ENCODE data around the gene PAPOLA. TPM values are rescaled to one million over a fixed set of nuclear protein-coding genes. Genes with fewer than 3 reads are reported as not detected.

The PAPOLA gene
- total and polyA plus RNA-seq, 4 donors, result 48.4 to 184 (median 116) TPM

GRCh38 chr14:96578619-96579018, 76.4 kb downstream of the PAPOLA start:
- no peaks in the 10 kb centered on the region for H3K9me3 ChIP-seq (ENCODE audit: control insufficient read depth, low read length)
- no peak for DNase-seq
- H3K27ac ChIP-seq (ENCODE audit: low read depth in 1 of 2, low read length in 2 of 2), result no peak overlapping the region
- no peak for ATAC-seq (ENCODE audit: low FRiP score)
- peaks cover 0 to 12% of the 10 kb centered on the region in 2 donors for H3K4me1 ChIP-seq (ENCODE audit: control insufficient read depth in 1 of 2, insufficient read depth in 2 of 2, low read length in 2 of 2)
- no peak overlapping the region for H3K4me3 ChIP-seq (ENCODE audit: low read length in 2 of 2)
- H3K27me3 ChIP-seq (ENCODE audit: control insufficient read depth in 1 of 2, insufficient read depth in 2 of 2, low read length in 1 of 2), result no peaks in the 10 kb centered on the region
- intact Hi-C loops (cut with DNase I), result loop anchor here in 1 of 2 donors (10.0 kb wide), 1 partner anchor 166 kb away; no protein-coding TSS in a partner anchor
- H3K36me3 ChIP-seq (ENCODE audit: control insufficient read depth in 1 of 2, insufficient read depth in 2 of 2, low read length in 1 of 2), result no peaks in the 10 kb centered on the region
- 73 to 77% methylated on average over 6 of the region's 6 CpGs for WGBS, 2 donors

DNA sequence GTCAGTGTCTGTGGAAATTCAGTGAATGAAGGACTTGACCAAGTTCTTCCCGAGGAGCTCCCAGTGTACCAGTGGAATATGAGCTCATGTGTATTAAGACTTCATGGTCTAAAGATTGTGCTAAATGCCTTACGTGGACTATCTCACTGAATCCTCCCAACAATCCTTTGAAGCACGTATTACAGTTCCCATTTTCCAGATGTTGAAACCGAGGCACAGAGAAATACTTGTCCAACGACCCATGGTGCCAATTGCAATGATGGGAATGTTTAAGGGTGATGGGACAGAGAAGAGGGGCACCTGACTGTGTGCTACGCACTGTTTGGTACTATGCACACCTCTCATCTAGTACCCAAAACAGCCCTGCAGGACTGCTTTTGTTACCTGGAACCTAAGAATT, 77.2 kb downstream of the PAPOLA start:
- H3K4me1 ChIP-seq (ENCODE audit: control insufficient read depth in 1 of 2, insufficient read depth in 2 of 2, low read length in 2 of 2), result peaks cover 0 to 7% of the 10 kb centered on the region in 2 donors
- H3K36me3 ChIP-seq (ENCODE audit: control insufficient read depth in 1 of 2, insufficient read depth in 2 of 2, low read length in 1 of 2), result no peaks in the 10 kb centered on the region
- WGBS, 2 donors, result 86 to 89% methylated on average over 6 of the region's 6 CpGs
- no peaks in the 10 kb centered on the region for H3K9me3 ChIP-seq (ENCODE audit: control insufficient read depth, low read length)
- H3K27me3 ChIP-seq (ENCODE audit: control insufficient read depth in 1 of 2, insufficient read depth in 2 of 2, low read length in 1 of 2), result no peaks in the 10 kb centered on the region
- DNase-seq (no peak), ATAC-seq (ENCODE audit: low FRiP score) (no peak)
- no peak overlapping the region for H3K27ac ChIP-seq (ENCODE audit: low read depth in 1 of 2, low read length in 2 of 2)
- no peak overlapping the region for H3K4me3 ChIP-seq (ENCODE audit: low read length in 2 of 2)
- intact Hi-C loops (cut with DNase I), result loop anchor here in 1 of 2 donors (10.0 kb wide), 1 partner anchor 165 kb away; no protein-coding TSS in a partner anchor

DNA sequence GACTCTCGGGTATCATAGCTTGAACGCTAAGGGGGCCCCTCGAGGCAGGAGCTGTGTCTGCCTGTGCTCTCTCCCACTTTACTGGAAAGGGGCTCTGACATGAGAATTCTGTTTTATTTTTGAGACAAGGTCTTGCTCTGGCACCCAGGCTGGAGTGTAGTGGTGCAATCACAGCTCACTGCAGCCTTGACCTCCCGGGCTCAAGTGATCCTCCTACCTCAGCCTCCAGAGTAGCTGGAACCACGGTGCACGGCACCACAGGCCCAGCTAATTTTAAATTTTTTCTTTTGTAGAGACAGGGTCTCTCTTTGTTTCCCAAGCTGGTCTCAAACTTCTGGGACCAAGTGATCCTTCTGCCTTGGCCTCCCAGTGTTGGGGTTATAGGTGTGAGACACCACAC, 77.7 kb downstream of the PAPOLA start:
- peaks cover 0 to 4% of the 10 kb centered on the region in 2 donors for H3K4me1 ChIP-seq (ENCODE audit: control insufficient read depth in 1 of 2, insufficient read depth in 2 of 2, low read length in 2 of 2)
- ATAC-seq (ENCODE audit: low FRiP score) (no peak), DNase-seq (no peak)
- H3K27ac ChIP-seq (ENCODE audit: low read depth in 1 of 2, low read length in 2 of 2), result no peak overlapping the region
- intact Hi-C loops (cut with DNase I), result loop anchor here in 1 of 2 donors (10.0 kb wide), 1 partner anchor 165 kb away; no protein-coding TSS in a partner anchor
- H3K27me3 ChIP-seq (ENCODE audit: control insufficient read depth in 1 of 2, insufficient read depth in 2 of 2, low read length in 1 of 2), result no peaks in the 10 kb centered on the region
- 89 to 90% methylated on average over 6 of the region's 6 CpGs for WGBS, 2 donors
- H3K4me3 ChIP-seq (ENCODE audit: low read length in 2 of 2), result no peak overlapping the region
- H3K9me3 ChIP-seq (ENCODE audit: control insufficient read depth, low read length), result no peaks in the 10 kb centered on the region
- no peaks in the 10 kb centered on the region for H3K36me3 ChIP-seq (ENCODE audit: control insufficient read depth in 1 of 2, insufficient read depth in 2 of 2, low read length in 1 of 2)

- no peak for ATAC-seq (ENCODE audit: low FRiP score)
- intact Hi-C loops (cut with DNase I), result no loop called here
- no peaks in the 10 kb centered on the region for H3K27me3 ChIP-seq (ENCODE audit: control insufficient read depth in 1 of 2, insufficient read depth in 2 of 2, low read length in 1 of 2)
- no peak overlapping the region for H3K27ac ChIP-seq (ENCODE audit: low read depth in 1 of 2, low read length in 2 of 2)
- no peaks in the 10 kb centered on the region for H3K4me1 ChIP-seq (ENCODE audit: control insufficient read depth in 1 of 2, insufficient read depth in 2 of 2, low read length in 2 of 2)
- DNase-seq, result no peak
- no peak overlapping the region for H3K4me3 ChIP-seq (ENCODE audit: low read length in 2 of 2)
- WGBS, 2 donors, result 42 to 46% methylated on average over 9 of the region's 9 CpGs
- no peaks in the 10 kb centered on the region for H3K9me3 ChIP-seq (ENCODE audit: control insufficient read depth, low read length)
- H3K36me3 ChIP-seq (ENCODE audit: control insufficient read depth in 1 of 2, insufficient read depth in 2 of 2, low read length in 1 of 2), result no peaks in the 10 kb centered on the region
Measured at GRCh38 chr14:96580566-96580965, 78.4 kb downstream of the PAPOLA start.

DNA sequence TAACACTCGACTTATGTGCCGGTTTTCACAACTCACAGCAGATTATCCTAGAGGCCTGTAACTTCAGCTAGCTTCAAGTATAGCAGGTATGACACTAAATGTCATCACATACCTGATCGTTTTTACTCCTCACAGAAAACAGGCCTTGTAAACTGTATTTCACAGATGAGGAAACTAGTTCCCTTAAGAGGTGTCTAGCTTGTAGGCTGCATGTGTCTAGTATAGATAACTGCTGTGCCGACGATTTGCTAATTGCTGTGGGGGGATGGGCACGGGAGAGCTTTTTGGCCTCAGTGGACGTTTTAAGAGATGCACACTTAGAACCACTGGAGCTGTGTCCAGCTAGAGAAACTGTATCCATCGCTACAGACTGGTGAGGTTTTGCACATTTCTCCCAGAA, 78.8 kb downstream of the PAPOLA start:
- Histone ChIP-seq H3K4me1 (ENCODE audit: control insufficient read depth in 1 of 2, insufficient read depth in 2 of 2, low read length in 2 of 2) (no peaks in the 10 kb centered on the region), H3K9me3 (ENCODE audit: control insufficient read depth, low read length) (no peaks in the 10 kb centered on the region), H3K27ac (ENCODE audit: low read depth in 1 of 2, low read length in 2 of 2) (no peak overlapping the region), H3K4me3 (ENCODE audit: low read length in 2 of 2) (no peak overlapping the region), H3K27me3 (ENCODE audit: control insufficient read depth in 1 of 2, insufficient read depth in 2 of 2, low read length in 1 of 2) (no peaks in the 10 kb centered on the region), H3K36me3 (ENCODE audit: control insufficient read depth in 1 of 2, insufficient read depth in 2 of 2, low read length in 1 of 2) (no peaks in the 10 kb centered on the region)
- ATAC-seq (ENCODE audit: low FRiP score) (no peak), DNase-seq (no peak)
- intact Hi-C loops (cut with DNase I), result no loop called here
- 78 to 82% methylated on average over 8 of the region's 8 CpGs for WGBS, 2 donors

DNA sequence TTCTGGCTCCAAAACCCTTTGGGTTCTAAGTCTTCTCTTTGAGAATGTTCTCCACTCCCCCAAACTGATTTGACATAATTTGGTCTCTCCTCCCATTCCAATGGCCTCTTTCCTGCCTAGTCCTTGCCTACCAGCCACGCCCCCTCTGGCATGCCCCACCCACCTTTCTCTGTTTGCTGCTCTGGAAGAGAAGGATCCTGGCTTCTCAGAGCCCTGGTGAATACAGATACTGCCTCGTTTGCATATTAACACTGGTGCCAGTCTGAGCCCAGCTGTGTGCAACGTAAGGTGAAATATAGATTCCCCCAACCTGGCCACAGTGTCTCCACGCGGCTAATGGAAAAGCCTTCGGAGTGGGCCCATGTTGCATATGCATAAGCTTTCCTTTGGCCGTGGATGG, 79.7 kb downstream of the PAPOLA start:
- H3K4me3 ChIP-seq (ENCODE audit: low read length in 2 of 2), result no peak overlapping the region
- 86 to 88% methylated on average over 7 of the region's 7 CpGs for WGBS, 2 donors
- DNase-seq (no peak), ATAC-seq (ENCODE audit: low FRiP score) (no peak)
- H3K27ac ChIP-seq (ENCODE audit: low read depth in 1 of 2, low read length in 2 of 2), result no peak overlapping the region
- no peaks in the 10 kb centered on the region for H3K27me3 ChIP-seq (ENCODE audit: control insufficient read depth in 1 of 2, insufficient read depth in 2 of 2, low read length in 1 of 2)
- intact Hi-C loops (cut with DNase I), result no loop called here
- no peaks in the 10 kb centered on the region for H3K36me3 ChIP-seq (ENCODE audit: control insufficient read depth in 1 of 2, insufficient read depth in 2 of 2, low read length in 1 of 2)
- no peaks in the 10 kb centered on the region for H3K4me1 ChIP-seq (ENCODE audit: control insufficient read depth in 1 of 2, insufficient read depth in 2 of 2, low read length in 2 of 2)
- H3K9me3 ChIP-seq (ENCODE audit: control insufficient read depth, low read length), result no peaks in the 10 kb centered on the region

DNA sequence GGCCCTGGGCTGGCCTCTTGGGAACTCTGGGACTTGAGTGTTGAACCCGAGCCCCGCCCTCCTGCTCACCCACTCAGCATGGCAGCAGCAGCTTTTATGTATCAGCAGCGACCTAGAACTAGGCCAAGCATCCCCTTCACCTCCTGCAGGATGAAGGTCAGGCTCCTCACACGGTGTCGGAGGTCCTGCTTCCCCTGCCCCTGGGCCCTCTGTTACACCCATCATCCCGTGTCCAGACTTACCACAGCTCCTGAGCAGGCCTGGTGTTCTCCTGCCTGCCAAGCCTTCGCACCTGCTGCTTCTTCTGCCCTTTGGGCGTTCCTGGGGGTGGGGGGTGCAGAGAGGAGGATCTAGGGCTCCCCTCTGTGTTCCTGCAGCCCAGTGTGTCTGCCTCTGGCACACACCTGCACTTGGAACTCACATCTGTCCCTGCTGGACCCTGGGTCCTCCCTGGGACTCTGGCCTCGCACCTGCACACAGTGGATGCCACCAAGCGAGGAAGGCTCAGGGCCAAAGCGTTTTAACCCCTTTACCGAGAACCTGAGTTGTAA, 80.3 kb downstream of the PAPOLA start:
- no peaks in the 10 kb centered on the region for H3K27me3 ChIP-seq (ENCODE audit: control insufficient read depth in 1 of 2, insufficient read depth in 2 of 2, low read length in 1 of 2)
- intact Hi-C loops (cut with DNase I), result no loop called here
- H3K4me1 ChIP-seq (ENCODE audit: control insufficient read depth in 1 of 2, insufficient read depth in 2 of 2, low read length in 2 of 2), result no peaks in the 10 kb centered on the region
- ATAC-seq (ENCODE audit: low FRiP score) (no peak), DNase-seq (no peak)
- H3K36me3 ChIP-seq (ENCODE audit: control insufficient read depth in 1 of 2, insufficient read depth in 2 of 2, low read length in 1 of 2), result no peaks in the 10 kb centered on the region
- no peak overlapping the region for H3K4me3 ChIP-seq (ENCODE audit: low read length in 2 of 2)
- H3K9me3 ChIP-seq (ENCODE audit: control insufficient read depth, low read length), result no peaks in the 10 kb centered on the region
- 77 to 82% methylated on average over 12 of the region's 12 CpGs for WGBS, 2 donors
- H3K27ac ChIP-seq (ENCODE audit: low read depth in 1 of 2, low read length in 2 of 2), result no peak overlapping the region

DNA sequence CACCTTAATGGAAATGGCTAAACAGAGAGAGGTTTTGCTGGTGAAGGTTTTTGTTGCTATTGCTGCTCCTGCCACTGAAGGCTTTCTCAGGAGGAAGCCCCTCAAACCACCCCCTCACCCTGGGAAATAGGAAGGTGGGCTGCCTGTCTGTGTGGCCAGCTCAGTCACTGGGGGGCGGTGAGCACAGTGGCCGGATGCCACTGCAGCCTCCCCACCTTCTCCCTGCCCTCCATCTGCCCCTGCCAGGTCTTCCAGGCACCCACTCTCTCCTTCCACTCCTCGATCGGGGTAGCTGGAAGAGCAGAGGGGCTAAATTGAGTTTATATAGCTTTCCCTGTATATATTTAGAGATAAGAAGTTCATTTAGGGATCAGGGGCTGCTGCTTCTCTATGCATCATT, 80.8 kb downstream of the PAPOLA start:
- H3K27ac ChIP-seq (ENCODE audit: low read depth in 1 of 2, low read length in 2 of 2), result no peak overlapping the region
- H3K4me1 ChIP-seq (ENCODE audit: control insufficient read depth in 1 of 2, insufficient read depth in 2 of 2, low read length in 2 of 2), result no peaks in the 10 kb centered on the region
- no peaks in the 10 kb centered on the region for H3K27me3 ChIP-seq (ENCODE audit: control insufficient read depth in 1 of 2, insufficient read depth in 2 of 2, low read length in 1 of 2)
- no peak for ATAC-seq (ENCODE audit: low FRiP score)
- no peaks in the 10 kb centered on the region for H3K9me3 ChIP-seq (ENCODE audit: control insufficient read depth, low read length)
- 63 to 66% methylated on average over 4 of the region's 4 CpGs for WGBS, 2 donors
- intact Hi-C loops (cut with DNase I), result no loop called here
- H3K36me3 ChIP-seq (ENCODE audit: control insufficient read depth in 1 of 2, insufficient read depth in 2 of 2, low read length in 1 of 2), result no peaks in the 10 kb centered on the region
- H3K4me3 ChIP-seq (ENCODE audit: low read length in 2 of 2), result no peak overlapping the region
- no peak for DNase-seq

GRCh38 chr14:96583569-96584041, 81.4 kb downstream of the PAPOLA start:
- Histone ChIP-seq H3K4me3 (ENCODE audit: low read length in 2 of 2) (no peak overlapping the region), H3K27ac (ENCODE audit: low read depth in 1 of 2, low read length in 2 of 2) (no peak overlapping the region), H3K36me3 (ENCODE audit: control insufficient read depth in 1 of 2, insufficient read depth in 2 of 2, low read length in 1 of 2) (no peaks in the 10 kb centered on the region), H3K9me3 (ENCODE audit: control insufficient read depth, low read length) (no peaks in the 10 kb centered on the region), H3K27me3 (ENCODE audit: control insufficient read depth in 1 of 2, insufficient read depth in 2 of 2, low read length in 1 of 2) (no peaks in the 10 kb centered on the region), H3K4me1 (ENCODE audit: control insufficient read depth in 1 of 2, insufficient read depth in 2 of 2, low read length in 2 of 2) (no peaks in the 10 kb centered on the region)
- 77 to 86% methylated on average over 10 of the region's 10 CpGs for WGBS, 2 donors
- ATAC-seq (ENCODE audit: low FRiP score) (no peak), DNase-seq (no peak)
- intact Hi-C loops (cut with DNase I), result no loop called here

All from aorta (tissue), 5 donors.